Fibroblast of pulmonary artery (primary cell): Measurements from ENCODE around the gene EHBP1.

Experiments used
- DNase-seq: peaks from one replicate; pipeline ENCODE4 v3.0.0-alpha.2; 2010; ENCODE audit warnings: low read depth
- H3K4me3 ChIP-seq: replicated peaks from 2 replicates; pipeline ENCODE4 v1.5.1; 2011; ENCODE audit warnings: low read depth, mild to moderate bottlenecking, control low read depth, low read length, moderate library complexity
- CTCF ChIP-seq: IDR thresholded peaks from 2 replicates; pipeline ENCODE4 v1.5.1; 2011; ENCODE audit warnings: mild to moderate bottlenecking, control low read depth, low read length, inconsistent platforms; ENCODE audit errors: missing control alignments

Gene EHBP1

GRCh38 chr2:63001576-63001975, 296.1 kb downstream of the EHBP1 start:
- H3K4me3 ChIP-seq = no peak overlapping the region
- TF ChIP-seq CTCF = no peak
- DNase-seq = no peak

- no peak overlapping the region for H3K4me3 ChIP-seq
- no peak for TF ChIP-seq CTCF
- DNase-seq = no peak
These were observed 297.8 kb downstream of the EHBP1 start for GRCh38 chr2:63003351-63003750.

- DNase-seq = no peak
- no peak overlapping the region for H3K4me3 ChIP-seq
- no peak for TF ChIP-seq CTCF
These were observed 302.4 kb downstream of the EHBP1 start for GRCh38 chr2:63007813-63008458.

- DNase-seq = no peak
- no peak for TF ChIP-seq CTCF
- no peak overlapping the region for H3K4me3 ChIP-seq
These were observed 303.3 kb downstream of the EHBP1 start for GRCh38 chr2:63008838-63009237.

- H3K4me3 ChIP-seq = no peak overlapping the region
- no peak for TF ChIP-seq CTCF
- no peak for DNase-seq
These were observed 304.0 kb downstream of the EHBP1 start for GRCh38 chr2:63009490-63009889.

- H3K4me3 ChIP-seq = no peak overlapping the region
- no peak for TF ChIP-seq CTCF
- no peak for DNase-seq
These were observed 307.0 kb downstream of the EHBP1 start for GRCh38 chr2:63012541-63012940.

GRCh38 chr2:63013438-63013837, 307.9 kb downstream of the EHBP1 start:
- TF ChIP-seq CTCF = no peak
- DNase-seq = no peak
- H3K4me3 ChIP-seq = no peak overlapping the region
